Measurements from ENCODE around the gene NT5E.

Gene NT5E

GRCh38 chr6:85416766-85417165, 33.1 kb upstream of the NT5E start:
- Histone ChIP-seq H3K4me1 (no peaks in the 10 kb centered on the region), H3K79me2 (no peaks in the 10 kb centered on the region), H3K36me3 (ENCODE audit: control insufficient read depth, insufficient read depth, low read length) (no peaks in the 10 kb centered on the region), H3K9ac (no peak overlapping the region), H3K27me3 (ENCODE audit: control insufficient read depth, insufficient read depth, low read length) (no peaks in the 10 kb centered on the region), H2AFZ (no peak overlapping the region), H3K9me3 (ENCODE audit: control insufficient read depth, low read length) (no peaks in the 10 kb centered on the region), H3K4me3 (ENCODE audit: low read depth, low read length) (no peak overlapping the region), H3K4me2 (ENCODE audit: low read length) (no peak overlapping the region), H3K27ac (no peak overlapping the region)
- TF ChIP-seq, protein P1, sequence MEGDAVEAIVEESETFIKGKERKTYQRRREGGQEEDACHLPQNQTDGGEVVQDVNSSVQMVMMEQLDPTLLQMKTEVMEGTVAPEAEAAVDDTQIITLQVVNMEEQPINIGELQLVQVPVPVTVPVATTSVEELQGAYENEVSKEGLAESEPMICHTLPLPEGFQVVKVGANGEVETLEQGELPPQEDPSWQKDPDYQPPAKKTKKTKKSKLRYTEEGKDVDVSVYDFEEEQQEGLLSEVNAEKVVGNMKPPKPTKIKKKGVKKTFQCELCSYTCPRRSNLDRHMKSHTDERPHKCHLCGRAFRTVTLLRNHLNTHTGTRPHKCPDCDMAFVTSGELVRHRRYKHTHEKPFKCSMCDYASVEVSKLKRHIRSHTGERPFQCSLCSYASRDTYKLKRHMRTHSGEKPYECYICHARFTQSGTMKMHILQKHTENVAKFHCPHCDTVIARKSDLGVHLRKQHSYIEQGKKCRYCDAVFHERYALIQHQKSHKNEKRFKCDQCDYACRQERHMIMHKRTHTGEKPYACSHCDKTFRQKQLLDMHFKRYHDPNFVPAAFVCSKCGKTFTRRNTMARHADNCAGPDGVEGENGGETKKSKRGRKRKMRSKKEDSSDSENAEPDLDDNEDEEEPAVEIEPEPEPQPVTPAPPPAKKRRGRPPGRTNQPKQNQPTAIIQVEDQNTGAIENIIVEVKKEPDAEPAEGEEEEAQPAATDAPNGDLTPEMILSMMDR (IDR thresholded peaks at IDR 0.05), result no peak

GRCh38 chr6:85417336-85417735, 32.5 kb upstream of the NT5E start:
- no peaks in the 10 kb centered on the region for H3K27me3 ChIP-seq (ENCODE audit: control insufficient read depth, insufficient read depth, low read length)
- no peaks in the 10 kb centered on the region for H3K79me2 ChIP-seq
- no peak overlapping the region for H2AFZ ChIP-seq
- H3K4me3 ChIP-seq (ENCODE audit: low read depth, low read length), result no peak overlapping the region
- no peaks in the 10 kb centered on the region for H3K9me3 ChIP-seq (ENCODE audit: control insufficient read depth, low read length)
- H3K36me3 ChIP-seq (ENCODE audit: control insufficient read depth, insufficient read depth, low read length), result no peaks in the 10 kb centered on the region
- TF ChIP-seq, protein P1 (IDR thresholded peaks at IDR 0.05), result no peak
- H3K4me1 ChIP-seq, result no peaks in the 10 kb centered on the region
- H3K4me2 ChIP-seq (ENCODE audit: low read length), result no peak overlapping the region
- no peak overlapping the region for H3K9ac ChIP-seq
- H3K27ac ChIP-seq, result no peak overlapping the region

DNA sequence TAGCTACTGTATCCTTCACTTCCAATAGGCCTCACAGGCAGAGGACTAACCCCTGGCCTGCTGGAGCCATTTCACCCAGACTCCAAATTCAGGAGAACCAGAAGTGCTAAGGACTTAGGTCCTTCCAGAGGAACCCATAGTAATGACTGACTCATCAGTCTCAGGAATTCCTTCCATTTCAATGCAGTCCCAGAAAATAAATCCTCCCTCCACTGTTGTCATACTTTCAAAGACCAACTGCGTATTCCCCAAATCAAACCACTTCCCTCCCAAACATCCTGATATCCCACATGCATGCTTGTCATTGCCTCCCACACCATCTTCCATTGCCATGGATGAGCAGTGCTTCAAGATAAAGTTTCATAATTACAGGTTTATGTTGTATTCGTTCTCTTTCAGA, 31.8 kb upstream of the NT5E start:
- H3K4me2 ChIP-seq (ENCODE audit: low read length), result no peak overlapping the region
- no peaks in the 10 kb centered on the region for H3K27me3 ChIP-seq (ENCODE audit: control insufficient read depth, insufficient read depth, low read length)
- no peak overlapping the region for H3K9ac ChIP-seq
- no peaks in the 10 kb centered on the region for H3K79me2 ChIP-seq
- no peak overlapping the region for H3K27ac ChIP-seq
- H2AFZ ChIP-seq, result no peak overlapping the region
- TF ChIP-seq, protein P1 (IDR thresholded peaks at IDR 0.05), result no peak
- no peaks in the 10 kb centered on the region for H3K4me1 ChIP-seq
- no peak overlapping the region for H3K4me3 ChIP-seq (ENCODE audit: low read depth, low read length)
- no peaks in the 10 kb centered on the region for H3K36me3 ChIP-seq (ENCODE audit: control insufficient read depth, insufficient read depth, low read length)
- H3K9me3 ChIP-seq (ENCODE audit: control insufficient read depth, low read length), result no peaks in the 10 kb centered on the region

- H3K9me3 ChIP-seq (ENCODE audit: control insufficient read depth, low read length), result no peaks in the 10 kb centered on the region
- H3K27ac ChIP-seq, result no peak overlapping the region
- no peaks in the 10 kb centered on the region for H3K4me1 ChIP-seq
- no peaks in the 10 kb centered on the region for H3K27me3 ChIP-seq (ENCODE audit: control insufficient read depth, insufficient read depth, low read length)
- no peaks in the 10 kb centered on the region for H3K79me2 ChIP-seq
- no peak overlapping the region for H2AFZ ChIP-seq
- H3K4me2 ChIP-seq (ENCODE audit: low read length), result no peak overlapping the region
- TF ChIP-seq, protein P1 (IDR thresholded peaks at IDR 0.05), result no peak
- H3K9ac ChIP-seq, result no peak overlapping the region
- H3K36me3 ChIP-seq (ENCODE audit: control insufficient read depth, insufficient read depth, low read length), result no peaks in the 10 kb centered on the region
- H3K4me3 ChIP-seq (ENCODE audit: low read depth, low read length), result no peak overlapping the region
Observed at GRCh38 chr6:85419046-85419759, 30.7 kb upstream of the NT5E start.

DNA sequence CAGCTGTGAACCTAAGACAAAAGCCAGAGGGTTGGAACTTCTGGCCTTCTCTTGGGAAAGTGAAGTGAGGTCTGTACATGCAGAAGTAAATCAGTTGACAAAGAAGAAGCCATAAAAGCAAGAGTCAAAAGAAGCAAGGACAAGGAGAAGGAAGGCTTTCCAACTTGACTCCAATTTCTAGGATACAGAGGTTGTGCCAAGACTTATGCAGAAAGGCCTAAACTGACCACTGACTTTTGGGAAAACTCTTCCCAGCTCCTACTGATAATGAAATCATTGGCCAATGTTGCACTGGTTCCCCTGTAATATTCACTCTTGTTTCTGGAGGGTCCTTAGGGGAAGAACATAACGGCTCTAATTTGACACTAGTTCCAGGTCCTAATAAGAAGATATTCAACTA, 29.3 kb upstream of the NT5E start:
- Histone ChIP-seq H2AFZ (no peak overlapping the region), H3K4me1 (no peaks in the 10 kb centered on the region), H3K36me3 (ENCODE audit: control insufficient read depth, insufficient read depth, low read length) (no peaks in the 10 kb centered on the region), H3K9me3 (ENCODE audit: control insufficient read depth, low read length) (no peaks in the 10 kb centered on the region), H3K4me3 (ENCODE audit: low read depth, low read length) (no peak overlapping the region), H3K27ac (no peak overlapping the region), H3K4me2 (ENCODE audit: low read length) (no peak overlapping the region), H3K27me3 (ENCODE audit: control insufficient read depth, insufficient read depth, low read length) (no peaks in the 10 kb centered on the region), H3K79me2 (no peaks in the 10 kb centered on the region), H3K9ac (no peak overlapping the region)
- TF ChIP-seq, protein P1 (IDR thresholded peaks at IDR 0.05), result no peak

Data from parathyroid adenoma (tissue), 2 donors.